Measurements from ENCODE around the gene HAS3. TPM values are rescaled to one million over a fixed set of nuclear protein-coding genes. Genes with fewer than 3 reads are reported as not detected.

HAS3 gene
- total RNA-seq, 1 donor from 2014 or later: 0.75 TPM

DNA sequence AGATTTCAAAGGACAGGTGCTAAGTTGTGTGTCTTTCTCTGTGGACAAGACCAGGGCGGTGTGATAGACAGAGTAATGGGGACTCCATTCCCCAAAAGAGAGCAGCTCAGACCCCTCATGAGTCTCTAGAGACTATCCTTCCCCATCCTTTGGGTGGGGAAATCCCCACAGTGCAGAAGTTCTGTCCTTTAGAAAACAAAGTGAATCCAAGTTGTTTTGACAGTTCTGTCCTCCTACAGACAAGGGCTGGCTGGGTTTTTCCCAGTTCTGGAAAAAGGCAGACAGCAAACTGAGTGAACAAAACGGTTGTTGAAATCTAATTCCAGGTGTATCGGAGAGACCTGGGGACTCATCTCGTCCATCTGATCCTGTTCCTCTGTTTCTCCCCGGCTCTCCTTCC, 11.0 kb upstream of the HAS3 start:
- no peaks in the 10 kb centered on the region for H3K36me3 ChIP-seq (ENCODE audit: control insufficient read depth, insufficient read depth, low read length)
- DNase-seq (ENCODE audit: low read depth): no peak
- TF ChIP-seq, protein P1, sequence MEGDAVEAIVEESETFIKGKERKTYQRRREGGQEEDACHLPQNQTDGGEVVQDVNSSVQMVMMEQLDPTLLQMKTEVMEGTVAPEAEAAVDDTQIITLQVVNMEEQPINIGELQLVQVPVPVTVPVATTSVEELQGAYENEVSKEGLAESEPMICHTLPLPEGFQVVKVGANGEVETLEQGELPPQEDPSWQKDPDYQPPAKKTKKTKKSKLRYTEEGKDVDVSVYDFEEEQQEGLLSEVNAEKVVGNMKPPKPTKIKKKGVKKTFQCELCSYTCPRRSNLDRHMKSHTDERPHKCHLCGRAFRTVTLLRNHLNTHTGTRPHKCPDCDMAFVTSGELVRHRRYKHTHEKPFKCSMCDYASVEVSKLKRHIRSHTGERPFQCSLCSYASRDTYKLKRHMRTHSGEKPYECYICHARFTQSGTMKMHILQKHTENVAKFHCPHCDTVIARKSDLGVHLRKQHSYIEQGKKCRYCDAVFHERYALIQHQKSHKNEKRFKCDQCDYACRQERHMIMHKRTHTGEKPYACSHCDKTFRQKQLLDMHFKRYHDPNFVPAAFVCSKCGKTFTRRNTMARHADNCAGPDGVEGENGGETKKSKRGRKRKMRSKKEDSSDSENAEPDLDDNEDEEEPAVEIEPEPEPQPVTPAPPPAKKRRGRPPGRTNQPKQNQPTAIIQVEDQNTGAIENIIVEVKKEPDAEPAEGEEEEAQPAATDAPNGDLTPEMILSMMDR (IDR thresholded peaks at IDR 0.05; ENCODE audit: insufficient read depth, low read length, poor library complexity, severe bottlenecking): no peak
- no peaks in the 10 kb centered on the region for H3K27me3 ChIP-seq (ENCODE audit: control insufficient read depth, insufficient read depth, low read length)
- no peak overlapping the region for H3K4me3 ChIP-seq (ENCODE audit: low read depth, low read length)

GRCh38 chr16:69095193-69095592, 10.3 kb upstream of the HAS3 start:
- H3K36me3 ChIP-seq (ENCODE audit: control insufficient read depth, insufficient read depth, low read length): no peaks in the 10 kb centered on the region
- no peak for DNase-seq (ENCODE audit: low read depth)
- TF ChIP-seq, protein P1 (IDR thresholded peaks at IDR 0.05; ENCODE audit: insufficient read depth, low read length, poor library complexity, severe bottlenecking): no peak
- no peaks in the 10 kb centered on the region for H3K27me3 ChIP-seq (ENCODE audit: control insufficient read depth, insufficient read depth, low read length)
- H3K4me3 ChIP-seq (ENCODE audit: low read depth, low read length): no peak overlapping the region

DNA sequence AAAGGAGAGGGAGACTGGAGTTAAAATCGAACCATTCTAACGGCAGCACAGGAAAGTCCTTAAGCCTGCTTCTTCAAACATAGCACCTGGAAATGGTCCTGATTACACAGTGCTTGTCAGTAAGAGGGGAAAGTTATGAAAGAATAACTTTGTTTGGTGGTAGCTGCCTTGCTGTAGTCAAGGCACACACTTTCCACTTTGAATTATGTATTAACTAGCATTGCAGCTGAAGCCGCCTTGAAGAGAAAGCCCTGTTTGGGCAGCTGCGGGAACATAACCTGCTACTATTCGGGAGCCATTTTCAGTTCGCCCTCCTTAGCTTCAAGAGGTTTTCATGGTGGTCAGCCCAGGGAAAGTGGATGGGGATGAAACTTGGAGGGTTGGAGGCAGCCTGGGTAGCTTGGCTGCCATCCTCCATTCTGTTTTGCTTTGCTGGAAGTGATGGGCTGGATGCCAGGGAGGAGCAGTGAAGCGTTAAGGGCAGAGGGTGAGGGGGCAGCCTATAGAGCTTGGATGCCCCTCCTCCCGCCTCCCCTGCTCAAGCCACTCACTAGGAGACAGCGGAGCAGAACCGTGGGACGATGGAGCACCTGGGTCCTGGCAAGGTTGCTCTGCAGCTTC, 5.3 kb upstream of the HAS3 start:
- H3K4me3 ChIP-seq (ENCODE audit: low read depth, low read length): no peak overlapping the region
- H3K36me3 ChIP-seq (ENCODE audit: control insufficient read depth, insufficient read depth, low read length): no peaks in the 10 kb centered on the region
- TF ChIP-seq, protein P1 (IDR thresholded peaks at IDR 0.05; ENCODE audit: insufficient read depth, low read length, poor library complexity, severe bottlenecking): no peak
- H3K27me3 ChIP-seq (ENCODE audit: control insufficient read depth, insufficient read depth, low read length): no peaks in the 10 kb centered on the region
- no peak for DNase-seq (ENCODE audit: low read depth)

DNA sequence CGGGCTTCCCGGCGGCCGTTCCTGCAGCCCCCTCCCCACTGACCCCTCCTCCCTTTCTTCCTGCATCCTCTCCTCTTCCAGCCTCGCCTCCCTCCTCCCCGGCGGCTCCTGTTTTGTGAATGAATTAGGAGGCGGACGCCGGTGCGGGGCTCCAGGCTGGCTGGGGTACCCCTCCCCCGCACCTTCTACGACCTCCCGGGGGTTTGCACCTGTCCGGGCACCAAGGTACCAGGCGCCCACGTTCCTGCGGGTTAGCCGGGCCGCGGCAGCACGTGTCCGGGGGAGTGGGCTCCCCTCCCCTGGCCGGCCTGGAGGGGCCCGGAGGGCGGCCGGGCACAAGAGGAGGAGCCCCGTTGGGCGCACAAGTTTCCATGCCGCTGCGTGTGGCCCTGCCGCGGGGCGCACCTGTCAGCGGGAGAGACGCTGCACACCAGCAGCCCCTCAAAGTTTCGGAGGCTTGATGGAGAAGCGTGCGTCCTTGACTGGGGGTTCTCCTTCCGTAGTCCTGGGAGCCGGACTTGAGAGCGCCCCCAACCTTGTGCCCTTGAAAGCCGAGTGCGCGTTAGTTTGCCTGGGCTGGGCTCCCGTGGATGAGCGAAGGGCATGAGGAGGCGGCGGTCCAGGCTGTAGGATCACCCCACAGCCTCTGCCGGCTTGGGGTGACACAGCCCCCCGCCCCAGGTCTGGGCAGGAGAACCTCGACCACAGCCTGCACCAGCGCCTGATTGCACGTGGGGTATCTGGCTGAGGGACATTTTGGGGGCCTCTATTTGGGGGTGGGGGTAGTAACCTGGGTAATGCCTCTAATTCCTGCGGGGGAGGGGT, 1.2 kb downstream of the HAS3 start:
- DNase-seq (ENCODE audit: low read depth): no peak
- Histone ChIP-seq H3K36me3 (ENCODE audit: control insufficient read depth, insufficient read depth, low read length) (no peaks in the 10 kb centered on the region), H3K4me3 (ENCODE audit: low read depth, low read length) (peak overlapping the region; percentile 69), H3K27me3 (ENCODE audit: control insufficient read depth, insufficient read depth, low read length) (no peaks in the 10 kb centered on the region)
- TF ChIP-seq, protein P1 (IDR thresholded peaks at IDR 0.05; ENCODE audit: insufficient read depth, low read length, poor library complexity, severe bottlenecking): no peak

DNA sequence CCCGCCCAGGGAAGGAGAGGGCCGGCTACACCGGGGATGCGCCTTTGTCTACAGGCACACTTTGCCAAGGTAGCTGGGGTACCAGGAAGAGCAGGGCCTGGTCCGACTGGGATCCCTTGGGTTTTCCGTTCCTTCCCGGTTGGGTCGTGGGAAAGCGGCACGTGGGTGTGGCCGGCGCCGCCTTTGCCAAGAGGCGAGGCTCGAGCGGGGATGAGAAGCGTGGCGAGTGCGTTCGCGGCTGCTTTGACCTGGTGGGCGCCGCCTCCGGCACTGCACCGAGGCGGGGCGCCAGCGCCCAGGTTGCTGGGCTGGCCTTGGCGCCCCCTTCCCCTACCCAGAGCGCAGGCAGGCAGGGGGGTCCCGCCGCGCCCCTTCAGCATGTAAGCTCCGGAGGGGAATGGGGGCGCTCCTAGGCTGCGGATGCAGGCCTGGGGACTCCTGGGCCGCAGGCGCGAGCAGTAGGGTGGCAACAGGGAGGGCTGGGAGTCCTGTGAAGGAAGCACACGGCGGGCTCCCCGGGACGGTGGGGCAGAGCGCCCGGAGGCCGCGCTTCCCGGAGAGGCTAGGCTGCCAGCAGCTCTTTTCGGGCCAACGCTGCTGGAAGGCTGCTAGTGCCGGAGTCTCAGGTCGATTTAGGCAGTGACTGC, 2.0 kb downstream of the HAS3 start:
- TF ChIP-seq, protein P1 (IDR thresholded peaks at IDR 0.05; ENCODE audit: insufficient read depth, low read length, poor library complexity, severe bottlenecking): no peak
- no peak for DNase-seq (ENCODE audit: low read depth)
- H3K36me3 ChIP-seq (ENCODE audit: control insufficient read depth, insufficient read depth, low read length): no peaks in the 10 kb centered on the region
- peak overlapping the region; percentile 69 for H3K4me3 ChIP-seq (ENCODE audit: low read depth, low read length)
- H3K27me3 ChIP-seq (ENCODE audit: control insufficient read depth, insufficient read depth, low read length): no peaks in the 10 kb centered on the region

Data from kidney epithelial cell (primary cell).